Measurements from ENCODE around the gene SYNDIG1L.

SYNDIG1L gene

GRCh38 chr14:74413627-74414026 is 12.4 kb downstream of the SYNDIG1L start:
- no peak overlapping the region for H3K9ac ChIP-seq (ENCODE audit: low read length)
- no peak overlapping the region for H3K4me3 ChIP-seq (ENCODE audit: low read length)
- peaks cover 29% of the 10 kb centered on the region for H3K4me1 ChIP-seq (ENCODE audit: control insufficient read depth, low read depth, low read length)
- no peak overlapping the region for H3K27ac ChIP-seq (ENCODE audit: low read length)
- no peaks in the 10 kb centered on the region for H3K9me3 ChIP-seq (ENCODE audit: control insufficient read depth, low read depth, low read length)
- H3K36me3 ChIP-seq (ENCODE audit: control insufficient read depth, low read depth, low read length), result no peaks in the 10 kb centered on the region
- no peaks in the 10 kb centered on the region for H3K27me3 ChIP-seq (ENCODE audit: control insufficient read depth, insufficient read depth, low read length)

- H3K27me3 ChIP-seq (ENCODE audit: control insufficient read depth, insufficient read depth, low read length), result no peaks in the 10 kb centered on the region
Observed at GRCh38 chr14:74412753-74413152, 13.3 kb downstream of the SYNDIG1L start.

GRCh38 chr14:74411671-74412070 is 14.3 kb downstream of the SYNDIG1L start:
- Histone ChIP-seq H3K4me3 (ENCODE audit: low read length) (no peak overlapping the region), H3K9ac (ENCODE audit: low read length) (no peak overlapping the region), H3K4me1 (ENCODE audit: control insufficient read depth, low read depth, low read length) (peaks cover 24% of the 10 kb centered on the region), H3K27ac (ENCODE audit: low read length) (no peak overlapping the region), H3K9me3 (ENCODE audit: control insufficient read depth, low read depth, low read length) (no peaks in the 10 kb centered on the region), H3K36me3 (ENCODE audit: control insufficient read depth, low read depth, low read length) (no peaks in the 10 kb centered on the region), H3K27me3 (ENCODE audit: control insufficient read depth, insufficient read depth, low read length) (no peaks in the 10 kb centered on the region)

More at GRCh38 chr14:74412753-74413152, 13.3 kb downstream of the SYNDIG1L start:
- no peak overlapping the region for H3K4me3 ChIP-seq (ENCODE audit: low read length)
- no peak overlapping the region for H3K9ac ChIP-seq (ENCODE audit: low read length)
- peaks cover 24% of the 10 kb centered on the region for H3K4me1 ChIP-seq (ENCODE audit: control insufficient read depth, low read depth, low read length)
- no peaks in the 10 kb centered on the region for H3K36me3 ChIP-seq (ENCODE audit: control insufficient read depth, low read depth, low read length)
- H3K27ac ChIP-seq (ENCODE audit: low read length), result no peak overlapping the region
- H3K9me3 ChIP-seq (ENCODE audit: control insufficient read depth, low read depth, low read length), result no peaks in the 10 kb centered on the region

GRCh38 chr14:74409441-74409840 is 16.6 kb downstream of the SYNDIG1L start:
- no peak overlapping the region for H3K27ac ChIP-seq (ENCODE audit: low read length)
- peaks cover 12% of the 10 kb centered on the region for H3K4me1 ChIP-seq (ENCODE audit: control insufficient read depth, low read depth, low read length)
- H3K36me3 ChIP-seq (ENCODE audit: control insufficient read depth, low read depth, low read length), result no peaks in the 10 kb centered on the region
- H3K27me3 ChIP-seq (ENCODE audit: control insufficient read depth, insufficient read depth, low read length), result no peaks in the 10 kb centered on the region
- H3K9ac ChIP-seq (ENCODE audit: low read length), result no peak overlapping the region
- H3K4me3 ChIP-seq (ENCODE audit: low read length), result no peak overlapping the region
- H3K9me3 ChIP-seq (ENCODE audit: control insufficient read depth, low read depth, low read length), result no peaks in the 10 kb centered on the region

GRCh38 chr14:74408870-74409269 is 17.1 kb downstream of the SYNDIG1L start:
- H3K4me1 ChIP-seq (ENCODE audit: control insufficient read depth, low read depth, low read length), result peaks cover 6% of the 10 kb centered on the region
- H3K9me3 ChIP-seq (ENCODE audit: control insufficient read depth, low read depth, low read length), result no peaks in the 10 kb centered on the region
- no peaks in the 10 kb centered on the region for H3K36me3 ChIP-seq (ENCODE audit: control insufficient read depth, low read depth, low read length)
- H3K4me3 ChIP-seq (ENCODE audit: low read length), result no peak overlapping the region
- no peaks in the 10 kb centered on the region for H3K27me3 ChIP-seq (ENCODE audit: control insufficient read depth, insufficient read depth, low read length)
- H3K9ac ChIP-seq (ENCODE audit: low read length), result no peak overlapping the region
- H3K27ac ChIP-seq (ENCODE audit: low read length), result no peak overlapping the region

GRCh38 chr14:74407801-74408154 is 18.2 kb downstream of the SYNDIG1L start:
- Histone ChIP-seq H3K27ac (ENCODE audit: low read length) (no peak overlapping the region), H3K9ac (ENCODE audit: low read length) (no peak overlapping the region), H3K9me3 (ENCODE audit: control insufficient read depth, low read depth, low read length) (no peaks in the 10 kb centered on the region), H3K36me3 (ENCODE audit: control insufficient read depth, low read depth, low read length) (no peaks in the 10 kb centered on the region), H3K4me1 (ENCODE audit: control insufficient read depth, low read depth, low read length) (no peaks in the 10 kb centered on the region), H3K27me3 (ENCODE audit: control insufficient read depth, insufficient read depth, low read length) (no peaks in the 10 kb centered on the region), H3K4me3 (ENCODE audit: low read length) (no peak overlapping the region)

GRCh38 chr14:74407021-74407800 is 18.8 kb downstream of the SYNDIG1L start:
- Histone ChIP-seq H3K36me3 (ENCODE audit: control insufficient read depth, low read depth, low read length) (no peaks in the 10 kb centered on the region), H3K4me1 (ENCODE audit: control insufficient read depth, low read depth, low read length) (peaks cover under 1% of the 10 kb centered on the region), H3K9me3 (ENCODE audit: control insufficient read depth, low read depth, low read length) (no peaks in the 10 kb centered on the region), H3K4me3 (ENCODE audit: low read length) (no peak overlapping the region), H3K27me3 (ENCODE audit: control insufficient read depth, insufficient read depth, low read length) (no peaks in the 10 kb centered on the region), H3K27ac (ENCODE audit: low read length) (no peak overlapping the region), H3K9ac (ENCODE audit: low read length) (no peak overlapping the region)

- no peak overlapping the region for H3K9ac ChIP-seq (ENCODE audit: low read length)
- H3K4me3 ChIP-seq (ENCODE audit: low read length), result no peak overlapping the region
- no peaks in the 10 kb centered on the region for H3K36me3 ChIP-seq (ENCODE audit: control insufficient read depth, low read depth, low read length)
- no peaks in the 10 kb centered on the region for H3K9me3 ChIP-seq (ENCODE audit: control insufficient read depth, low read depth, low read length)
- no peaks in the 10 kb centered on the region for H3K27me3 ChIP-seq (ENCODE audit: control insufficient read depth, insufficient read depth, low read length)
- peaks cover 14% of the 10 kb centered on the region for H3K4me1 ChIP-seq (ENCODE audit: control insufficient read depth, low read depth, low read length)
- H3K27ac ChIP-seq (ENCODE audit: low read length), result no peak overlapping the region
Observed at GRCh38 chr14:74405663-74406062, 20.3 kb downstream of the SYNDIG1L start.

- Histone ChIP-seq H3K4me3 (ENCODE audit: low read length) (no peak overlapping the region), H3K9ac (ENCODE audit: low read length) (no peak overlapping the region), H3K27ac (ENCODE audit: low read length) (no peak overlapping the region), H3K4me1 (ENCODE audit: control insufficient read depth, low read depth, low read length) (peaks cover 14% of the 10 kb centered on the region), H3K9me3 (ENCODE audit: control insufficient read depth, low read depth, low read length) (no peaks in the 10 kb centered on the region), H3K36me3 (ENCODE audit: control insufficient read depth, low read depth, low read length) (no peaks in the 10 kb centered on the region), H3K27me3 (ENCODE audit: control insufficient read depth, insufficient read depth, low read length) (no peaks in the 10 kb centered on the region)
Observed at GRCh38 chr14:74404435-74404834, 21.6 kb downstream of the SYNDIG1L start.

GRCh38 chr14:74403619-74404417 is 22.2 kb downstream of the SYNDIG1L start:
- Histone ChIP-seq H3K4me1 (ENCODE audit: control insufficient read depth, low read depth, low read length) (peaks cover 14% of the 10 kb centered on the region), H3K36me3 (ENCODE audit: control insufficient read depth, low read depth, low read length) (no peaks in the 10 kb centered on the region), H3K27ac (ENCODE audit: low read length) (no peak overlapping the region), H3K27me3 (ENCODE audit: control insufficient read depth, insufficient read depth, low read length) (no peaks in the 10 kb centered on the region), H3K9me3 (ENCODE audit: control insufficient read depth, low read depth, low read length) (no peaks in the 10 kb centered on the region), H3K9ac (ENCODE audit: low read length) (no peak overlapping the region), H3K4me3 (ENCODE audit: low read length) (no peak overlapping the region)

- Histone ChIP-seq H3K4me3 (ENCODE audit: low read length) (no peak overlapping the region), H3K36me3 (ENCODE audit: control insufficient read depth, low read depth, low read length) (no peaks in the 10 kb centered on the region), H3K27ac (ENCODE audit: low read length) (no peak overlapping the region), H3K4me1 (ENCODE audit: control insufficient read depth, low read depth, low read length) (peaks cover 14% of the 10 kb centered on the region), H3K9ac (ENCODE audit: low read length) (no peak overlapping the region), H3K9me3 (ENCODE audit: control insufficient read depth, low read depth, low read length) (no peaks in the 10 kb centered on the region), H3K27me3 (ENCODE audit: control insufficient read depth, insufficient read depth, low read length) (no peaks in the 10 kb centered on the region)
Observed at GRCh38 chr14:74402401-74403251, 23.4 kb downstream of the SYNDIG1L start.

Data from iPS-18a (cell line).